Naive thymus-derived CD8-positive, alpha-beta T cell (primary cell): Measurements from ENCODE around the gene CITED4. TPM values are rescaled to one million over a fixed set of nuclear protein-coding genes. Genes with fewer than 3 reads are reported as not detected.

Experiments used
- polyA plus RNA-seq, 3 donors: library from polyadenylated mRNA; unstranded; fragments of 300-500 nt; fragmentation: Illumina TruSeq; gene quantifications; one replicate each; pipeline ENCODE4 v1.2.3, GENCODE V29; 2021
- total RNA-seq, 8 experiments: library from RNA in 2 of 8; stranded (reverse) in 2 of 8; gene quantifications; one replicate each; pipeline ENCODE4 v1.2.3 and lab custom pipeline; 2021 to 2026

CITED4 gene
- total and polyA plus RNA-seq, 5 experiments from 2014 or later, result 24.3 to 45.4 (median 24.5) TPM

Other genes with a start within 250 kb of the CITED4 start
- gene RIMS3, start 196.7 kb downstream of the CITED4 start, total RNA-seq, result 1 to 10 TPM; 1.2 to 2.0 TPM
- gene RIMS3, start 196.7 kb downstream of the CITED4 start, polyA plus RNA-seq, result 1 to 10 TPM in 2 of 3 donors, under 1 TPM in 1; 0.76 to 1.5 (median 1.0) TPM
- 10 to 100 TPM; 65.8 to 67.2 TPM for gene NFYC, start 170.7 kb downstream of the CITED4 start, total RNA-seq
- 10 to 100 TPM; 32.5 to 46.9 (median 33.3) TPM for gene NFYC, start 170.7 kb downstream of the CITED4 start, polyA plus RNA-seq
- gene KCNQ4, start 78.6 kb downstream of the CITED4 start, total RNA-seq, result under 1 TPM; 0.18 to 0.25 TPM
- gene KCNQ4, start 78.6 kb downstream of the CITED4 start, polyA plus RNA-seq, result under 1 TPM; 0.08 to 0.17 (median 0.08) TPM
- gene CTPS1, start 117.3 kb upstream of the CITED4 start, total RNA-seq, result 10 to 100 TPM; 22.5 to 25.6 TPM
- gene CTPS1, start 117.3 kb upstream of the CITED4 start, polyA plus RNA-seq, result 10 to 100 TPM; 12.7 to 21.3 (median 19.0) TPM
- under 1 TPM; 0.47 to 0.65 TPM for gene SLFNL1, start 159.4 kb upstream of the CITED4 start, total RNA-seq
- under 1 TPM; 0.12 to 0.49 (median 0.21) TPM for gene SLFNL1, start 159.4 kb upstream of the CITED4 start, polyA plus RNA-seq